Liver (tissue), 9 donors: ENCODE data around the gene TNKS2. TPM values are rescaled to one million over a fixed set of nuclear protein-coding genes. Genes with fewer than 3 reads are reported as not detected.

ENCODE experiments used
- DNase-seq: peaks from one replicate; pipeline ENCODE4 v3.0.0-alpha.2; 2017; ENCODE audit warnings: low spot score
- H3K27ac ChIP-seq, 2 donors: one replicate each; pipeline ENCODE4 v1.7.0; 2013; ENCODE audit warnings: inconsistent platforms in 2 of 2, low read length in 2 of 2, control low read depth in 1 of 2, low read depth in 1 of 2, mild to moderate bottlenecking in 1 of 2
- H3K27me3 ChIP-seq, 4 donors: one replicate each; pipeline versions ENCODE4 v1.6.1 to v1.7.0; 2013; ENCODE audit warnings: low read length in 3 of 4, inconsistent platforms in 1 of 4, mild to moderate bottlenecking in 1 of 4, moderate library complexity in 1 of 4; ENCODE audit not compliant: control insufficient read depth in 4 of 4, insufficient read depth in 4 of 4
- H3K36me3 ChIP-seq, 4 donors: one replicate each; pipeline versions ENCODE4 v1.6.1 to v1.7.0; 2013; ENCODE audit warnings: low read length in 3 of 4, mild to moderate bottlenecking in 3 of 4, low read depth in 1 of 4, moderate library complexity in 1 of 4; ENCODE audit not compliant: control insufficient read depth in 4 of 4, insufficient read depth in 3 of 4
- H3K4me1 ChIP-seq, 4 donors: one replicate each; pipeline versions ENCODE4 v1.6.1 to v1.7.0; 2013; ENCODE audit warnings: low read length in 3 of 4, mild to moderate bottlenecking in 3 of 4, moderate library complexity in 1 of 4; ENCODE audit not compliant: control insufficient read depth in 4 of 4, insufficient read depth in 4 of 4
- H3K4me3 ChIP-seq, 3 donors: one replicate each; pipeline versions ENCODE4 v1.6.1 to v1.7.0; 2013; ENCODE audit warnings: low read length in 3 of 3, control low read depth in 1 of 3, low read depth in 1 of 3, mild to moderate bottlenecking in 1 of 3
- H3K9ac ChIP-seq, 2 donors: one replicate each; pipeline ENCODE4 v1.7.0; 2013; ENCODE audit warnings: low read length in 2 of 2, mild to moderate bottlenecking in 2 of 2, moderate library complexity in 2 of 2, control low read depth in 1 of 2, low read depth in 1 of 2
- H3K9me3 ChIP-seq, 4 donors: one replicate each; pipeline versions ENCODE4 v1.6.1 to v1.7.0; 2013; ENCODE audit warnings: low read length in 3 of 4; ENCODE audit not compliant: control insufficient read depth in 4 of 4
- EGR1 ChIP-seq, 2 donors: IDR thresholded peaks; 2 replicates each; pipeline ENCODE4 v1.6.1; 2016 to 2018; ENCODE audit warnings: antibody characterized with exemption in 2 of 2, low read depth in 2 of 2
- FOXA1 ChIP-seq: IDR thresholded peaks from 2 replicates; pipeline ENCODE4 v1.6.1; 2016; ENCODE audit warnings: antibody characterized with exemption
- FOXA2 ChIP-seq: IDR thresholded peaks from 2 replicates; pipeline ENCODE4 v1.6.1; 2016; ENCODE audit warnings: antibody characterized with exemption
- JUND ChIP-seq, 2 donors: IDR thresholded peaks; 2 replicates each; pipeline ENCODE4 v1.6.1; 2016; ENCODE audit warnings: antibody characterized with exemption in 2 of 2
- NR2F2 ChIP-seq: IDR thresholded peaks from 2 replicates; pipeline ENCODE4 v1.6.1; 2016; ENCODE audit warnings: antibody characterized with exemption
- RXRA ChIP-seq, 2 donors: IDR thresholded peaks; 2 replicates each; pipeline ENCODE4 v1.6.1; 2017 to 2018; ENCODE audit warnings: antibody characterized with exemption in 2 of 2, mild to moderate bottlenecking in 1 of 2
- SP1 ChIP-seq: IDR thresholded peaks from 2 replicates; pipeline ENCODE4 v1.6.1; 2018; ENCODE audit warnings: antibody characterized with exemption, mild to moderate bottlenecking
- TAF1 ChIP-seq: conservative IDR thresholded peaks from 2 replicates; pipeline ENCODE4 v1.6.1; 2016; ENCODE audit warnings: antibody characterized with exemption, mild to moderate bottlenecking
- YY1 ChIP-seq: IDR thresholded peaks from 2 replicates; pipeline ENCODE4 v1.6.1; 2016; ENCODE audit warnings: antibody characterized with exemption, mild to moderate bottlenecking
- WGBS: extraction: QIAGEN DNeasy Blood & Tissue Kit; methylation state at CpG from one replicate; pipeline ENCODE4 v1.1.7; 2013; 5-methylcytosine and 5-hydroxymethylcytosine counted together
- polyA plus RNA-seq, 2 donors: library from polyadenylated mRNA; stranded (reverse) in 1 of 2; unstranded in 1 of 2; fragments of 200-250 nt in 1 of 2; fragments of >200 nt in 1 of 2; fragmentation: Nextera tagmentation in 1 of 2; extraction: Ambion mirVana in 1 of 2; gene quantifications; one replicate each; pipeline versions ENCODE4 v1.2.1 to v1.2.3, GENCODE V29; 2013 to 2015
- total RNA-seq, 2 donors: library from RNA; depleted of rRNA; stranded (reverse); fragments of >200 nt; gene quantifications; one replicate each; pipeline ENCODE4 v1.2.3, GENCODE V29; 2014
- TF ChIP-seq, protein P1 (sequence below): IDR thresholded peaks from 2 replicates; pipeline ENCODE4 v1.6.1; 2016; ENCODE audit warnings: antibody characterized with exemption
- TF ChIP-seq, protein P2 (sequence below): fragments of 150-350 bp; IDR thresholded peaks from 2 replicates; pipeline ENCODE4 v1.5.1; 2017; ENCODE audit warnings: improper control_type of control experiment, low read depth, low read length; ENCODE audit not compliant: missing input control
- TF ChIP-seq, protein P3 (sequence below): IDR thresholded peaks from 2 replicates; pipeline ENCODE4 v1.6.1; 2016; ENCODE audit warnings: antibody characterized with exemption
- TF ChIP-seq, protein P4 (sequence below): IDR thresholded peaks from 2 replicates; pipeline ENCODE4 v1.6.1; 2016; ENCODE audit warnings: antibody characterized with exemption, mild to moderate bottlenecking
- donor health status: healthy.
- donor health status: healthy.
- donor health status: healthy.
- donor health status: healthy.
- donor health status: healthy.

The TNKS2 gene
- total and polyA plus RNA-seq, 4 donors = 5.2 to 30.7 (median 18.2) TPM

DNA sequence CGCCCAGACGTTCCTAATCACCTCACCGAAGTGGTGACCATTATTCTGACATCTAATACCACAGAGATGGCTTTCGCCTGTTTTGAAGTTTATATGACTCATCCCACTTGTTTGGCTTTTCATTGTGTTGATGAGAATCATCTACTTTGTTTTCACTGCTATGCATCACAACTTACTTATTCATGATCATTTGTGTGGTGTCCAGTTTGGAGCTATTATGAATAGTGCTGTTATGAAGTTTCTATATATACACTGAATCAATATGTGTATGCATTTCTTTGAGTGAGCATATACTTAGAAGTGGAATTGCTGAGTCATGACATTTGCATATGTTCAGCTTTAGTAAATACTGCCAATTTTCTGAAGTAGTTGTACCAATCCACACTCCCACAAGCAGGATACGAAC, 38.6 kb upstream of the TNKS2 start:
- Histone ChIP-seq H3K9me3 (no peaks in the 10 kb centered on the region), H3K4me3 (no peak overlapping the region), H3K36me3 (no peaks in the 10 kb centered on the region), H3K9ac (no peak overlapping the region), H3K27ac (no peak overlapping the region), H3K27me3 (no peaks in the 10 kb centered on the region), H3K4me1 (no peaks in the 10 kb centered on the region)
- WGBS = 85% methylated on average over 5 of the region's 5 CpGs
- no peak for DNase-seq
- TF ChIP-seq FOXA1 (no peak), TAF1 (no peak), FOXA2 (no peak), SP1 (no peak), JUND (IDR thresholded peaks at IDR 0.05) (no peak), RXRA (IDR thresholded peaks at IDR 0.05) (no peak), NR2F2 (no peak), YY1 (no peak)
- TF ChIP-seq, protein P1, sequence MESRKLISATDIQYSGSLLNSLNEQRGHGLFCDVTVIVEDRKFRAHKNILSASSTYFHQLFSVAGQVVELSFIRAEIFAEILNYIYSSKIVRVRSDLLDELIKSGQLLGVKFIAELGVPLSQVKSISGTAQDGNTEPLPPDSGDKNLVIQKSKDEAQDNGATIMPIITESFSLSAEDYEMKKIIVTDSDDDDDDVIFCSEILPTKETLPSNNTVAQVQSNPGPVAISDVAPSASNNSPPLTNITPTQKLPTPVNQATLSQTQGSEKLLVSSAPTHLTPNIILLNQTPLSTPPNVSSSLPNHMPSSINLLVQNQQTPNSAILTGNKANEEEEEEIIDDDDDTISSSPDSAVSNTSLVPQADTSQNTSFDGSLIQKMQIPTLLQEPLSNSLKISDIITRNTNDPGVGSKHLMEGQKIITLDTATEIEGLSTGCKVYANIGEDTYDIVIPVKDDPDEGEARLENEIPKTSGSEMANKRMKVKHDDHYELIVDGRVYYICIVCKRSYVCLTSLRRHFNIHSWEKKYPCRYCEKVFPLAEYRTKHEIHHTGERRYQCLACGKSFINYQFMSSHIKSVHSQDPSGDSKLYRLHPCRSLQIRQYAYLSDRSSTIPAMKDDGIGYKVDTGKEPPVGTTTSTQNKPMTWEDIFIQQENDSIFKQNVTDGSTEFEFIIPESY = no peak
- TF ChIP-seq, protein P2, sequence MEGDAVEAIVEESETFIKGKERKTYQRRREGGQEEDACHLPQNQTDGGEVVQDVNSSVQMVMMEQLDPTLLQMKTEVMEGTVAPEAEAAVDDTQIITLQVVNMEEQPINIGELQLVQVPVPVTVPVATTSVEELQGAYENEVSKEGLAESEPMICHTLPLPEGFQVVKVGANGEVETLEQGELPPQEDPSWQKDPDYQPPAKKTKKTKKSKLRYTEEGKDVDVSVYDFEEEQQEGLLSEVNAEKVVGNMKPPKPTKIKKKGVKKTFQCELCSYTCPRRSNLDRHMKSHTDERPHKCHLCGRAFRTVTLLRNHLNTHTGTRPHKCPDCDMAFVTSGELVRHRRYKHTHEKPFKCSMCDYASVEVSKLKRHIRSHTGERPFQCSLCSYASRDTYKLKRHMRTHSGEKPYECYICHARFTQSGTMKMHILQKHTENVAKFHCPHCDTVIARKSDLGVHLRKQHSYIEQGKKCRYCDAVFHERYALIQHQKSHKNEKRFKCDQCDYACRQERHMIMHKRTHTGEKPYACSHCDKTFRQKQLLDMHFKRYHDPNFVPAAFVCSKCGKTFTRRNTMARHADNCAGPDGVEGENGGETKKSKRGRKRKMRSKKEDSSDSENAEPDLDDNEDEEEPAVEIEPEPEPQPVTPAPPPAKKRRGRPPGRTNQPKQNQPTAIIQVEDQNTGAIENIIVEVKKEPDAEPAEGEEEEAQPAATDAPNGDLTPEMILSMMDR = no peak
- TF ChIP-seq, protein P3, sequence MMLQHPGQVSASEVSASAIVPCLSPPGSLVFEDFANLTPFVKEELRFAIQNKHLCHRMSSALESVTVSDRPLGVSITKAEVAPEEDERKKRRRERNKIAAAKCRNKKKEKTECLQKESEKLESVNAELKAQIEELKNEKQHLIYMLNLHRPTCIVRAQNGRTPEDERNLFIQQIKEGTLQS = no peak
- TF ChIP-seq, protein P4, sequence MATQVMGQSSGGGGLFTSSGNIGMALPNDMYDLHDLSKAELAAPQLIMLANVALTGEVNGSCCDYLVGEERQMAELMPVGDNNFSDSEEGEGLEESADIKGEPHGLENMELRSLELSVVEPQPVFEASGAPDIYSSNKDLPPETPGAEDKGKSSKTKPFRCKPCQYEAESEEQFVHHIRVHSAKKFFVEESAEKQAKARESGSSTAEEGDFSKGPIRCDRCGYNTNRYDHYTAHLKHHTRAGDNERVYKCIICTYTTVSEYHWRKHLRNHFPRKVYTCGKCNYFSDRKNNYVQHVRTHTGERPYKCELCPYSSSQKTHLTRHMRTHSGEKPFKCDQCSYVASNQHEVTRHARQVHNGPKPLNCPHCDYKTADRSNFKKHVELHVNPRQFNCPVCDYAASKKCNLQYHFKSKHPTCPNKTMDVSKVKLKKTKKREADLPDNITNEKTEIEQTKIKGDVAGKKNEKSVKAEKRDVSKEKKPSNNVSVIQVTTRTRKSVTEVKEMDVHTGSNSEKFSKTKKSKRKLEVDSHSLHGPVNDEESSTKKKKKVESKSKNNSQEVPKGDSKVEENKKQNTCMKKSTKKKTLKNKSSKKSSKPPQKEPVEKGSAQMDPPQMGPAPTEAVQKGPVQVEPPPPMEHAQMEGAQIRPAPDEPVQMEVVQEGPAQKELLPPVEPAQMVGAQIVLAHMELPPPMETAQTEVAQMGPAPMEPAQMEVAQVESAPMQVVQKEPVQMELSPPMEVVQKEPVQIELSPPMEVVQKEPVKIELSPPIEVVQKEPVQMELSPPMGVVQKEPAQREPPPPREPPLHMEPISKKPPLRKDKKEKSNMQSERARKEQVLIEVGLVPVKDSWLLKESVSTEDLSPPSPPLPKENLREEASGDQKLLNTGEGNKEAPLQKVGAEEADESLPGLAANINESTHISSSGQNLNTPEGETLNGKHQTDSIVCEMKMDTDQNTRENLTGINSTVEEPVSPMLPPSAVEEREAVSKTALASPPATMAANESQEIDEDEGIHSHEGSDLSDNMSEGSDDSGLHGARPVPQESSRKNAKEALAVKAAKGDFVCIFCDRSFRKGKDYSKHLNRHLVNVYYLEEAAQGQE = no peak

DNA sequence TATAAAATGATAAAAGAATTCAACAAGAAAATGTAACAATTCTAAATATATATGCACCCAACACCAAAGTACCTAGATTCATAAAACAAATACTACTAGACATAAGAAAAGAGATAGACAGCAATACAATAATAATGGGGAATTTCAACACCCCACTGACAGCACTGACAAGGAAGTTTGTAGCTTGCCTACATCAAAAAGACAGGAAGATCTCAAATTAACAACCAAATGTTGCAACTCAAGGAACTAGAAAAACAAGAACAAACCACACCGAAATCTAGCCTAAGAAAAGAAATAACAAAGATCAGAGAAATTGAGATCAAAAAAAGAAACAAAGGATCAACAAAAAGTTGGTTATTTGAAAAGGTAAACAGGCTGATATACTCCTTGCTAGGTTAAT, 36.5 kb upstream of the TNKS2 start:
- no peak overlapping the region for H3K27ac ChIP-seq
- H3K9ac ChIP-seq = no peak overlapping the region
- no peak for DNase-seq
- H3K9me3 ChIP-seq = no peaks in the 10 kb centered on the region
- H3K36me3 ChIP-seq = no peaks in the 10 kb centered on the region
- H3K4me3 ChIP-seq = no peak overlapping the region
- no peak for TF ChIP-seq TAF1
- TF ChIP-seq EGR1 (IDR thresholded peaks at IDR 0.05; ENCODE audit: low read depth in 2 of 2) = no peak
- TF ChIP-seq, protein P1 = no peak
- TF ChIP-seq FOXA2 = no peak
- WGBS = 73% methylated on average over 1 of the region's 1 CpG
- no peaks in the 10 kb centered on the region for H3K27me3 ChIP-seq
- H3K4me1 ChIP-seq = no peaks in the 10 kb centered on the region
